ENCODE results near the gene HSPA12B.
A peak's percentile ranks its signal among the peaks of the same experiment; 100 is the strongest.

The HSPA12B gene

DNA sequence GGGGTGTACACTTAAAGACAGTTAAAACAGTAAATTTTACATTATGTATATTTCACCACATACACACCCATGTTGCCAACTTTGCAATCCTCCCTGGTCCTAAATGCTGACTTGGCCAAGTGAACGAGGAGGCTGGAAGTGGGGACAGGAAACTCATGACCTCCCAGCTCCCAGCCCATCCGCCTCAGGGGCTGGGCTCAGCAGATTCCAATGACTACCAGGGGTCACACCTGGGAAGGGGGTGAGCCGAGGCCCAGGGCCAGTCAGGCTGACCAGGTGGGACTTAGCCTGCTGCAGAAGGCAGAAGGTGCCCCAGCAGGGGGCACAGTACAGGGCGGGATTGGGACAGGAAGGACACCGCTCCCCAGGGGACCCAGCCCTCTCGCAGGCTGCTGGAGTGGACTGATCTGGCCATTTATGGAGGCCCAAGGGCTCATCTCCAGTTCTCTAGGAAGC is 22.4 kb upstream of the HSPA12B start:
- H3K27ac Mint-ChIP-seq (ENCODE audit: low read depth) = no peak overlapping the region
- no peaks in the 10 kb centered on the region for H3K9me3 Mint-ChIP-seq
- peaks cover 18% of the 10 kb centered on the region for H3K27me3 Mint-ChIP-seq
- H3K4me1 Mint-ChIP-seq = peaks cover 8% of the 10 kb centered on the region
- no peak overlapping the region for H3K4me3 Mint-ChIP-seq
- peaks cover 2% of the 10 kb centered on the region for H3K36me3 Mint-ChIP-seq (ENCODE audit: insufficient read depth)
- DNase-seq (ENCODE audit: low spot score in 2 of 2) (no peak), ATAC-seq (replicated peaks; ENCODE audit: extremely low read depth, poor library complexity, severe bottlenecking) (no peak)

DNA sequence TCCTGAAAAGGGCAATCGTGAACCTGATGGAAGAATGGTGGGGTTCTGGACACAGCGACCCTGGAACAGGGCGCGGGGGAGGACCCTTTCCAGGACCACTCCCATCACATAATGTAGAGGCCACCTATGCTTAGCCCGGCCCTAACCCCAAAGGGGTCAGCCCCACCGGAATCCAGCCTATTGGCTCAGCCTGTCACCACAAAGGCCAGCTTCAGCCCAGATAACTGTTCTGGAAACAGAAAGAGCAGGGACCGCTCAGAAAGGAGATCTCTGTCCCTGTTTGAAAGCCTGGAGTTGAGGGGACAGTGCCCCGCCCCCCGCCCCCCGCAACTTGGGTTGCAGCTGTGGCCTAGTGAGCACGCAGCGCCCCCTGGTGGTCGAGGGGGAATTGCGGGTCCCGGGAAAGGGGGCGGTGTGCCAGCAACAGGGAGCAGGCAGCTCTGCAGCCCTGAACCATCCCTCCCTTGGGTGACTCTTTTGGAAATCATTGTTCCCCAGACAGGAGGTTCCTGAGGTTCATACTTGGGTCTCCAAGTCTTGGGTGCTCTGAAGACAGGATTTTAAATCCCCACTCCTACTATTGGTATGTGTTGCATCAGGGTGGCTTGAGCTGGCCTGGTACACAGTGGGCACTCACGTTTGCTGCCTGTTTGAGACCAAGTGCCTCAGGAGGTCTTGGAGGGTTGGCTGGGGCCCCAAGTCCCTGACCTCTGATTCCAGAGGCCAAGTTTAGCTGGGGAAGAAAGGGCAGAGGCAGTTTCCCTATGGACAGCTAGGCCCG is 21.6 kb upstream of the HSPA12B start:
- no peak overlapping the region for H3K27ac Mint-ChIP-seq (ENCODE audit: low read depth)
- peaks cover 2% of the 10 kb centered on the region for H3K36me3 Mint-ChIP-seq (ENCODE audit: insufficient read depth)
- peaks cover 15% of the 10 kb centered on the region for H3K27me3 Mint-ChIP-seq
- ATAC-seq (replicated peaks; ENCODE audit: extremely low read depth, poor library complexity, severe bottlenecking) = no peak
- no peak overlapping the region for H3K4me3 Mint-ChIP-seq
- no peaks in the 10 kb centered on the region for H3K9me3 Mint-ChIP-seq
- DNase-seq (ENCODE audit: low spot score in 2 of 2) = peak; percentile 57 to 81
- peaks cover 8% of the 10 kb centered on the region for H3K4me1 Mint-ChIP-seq

DNA sequence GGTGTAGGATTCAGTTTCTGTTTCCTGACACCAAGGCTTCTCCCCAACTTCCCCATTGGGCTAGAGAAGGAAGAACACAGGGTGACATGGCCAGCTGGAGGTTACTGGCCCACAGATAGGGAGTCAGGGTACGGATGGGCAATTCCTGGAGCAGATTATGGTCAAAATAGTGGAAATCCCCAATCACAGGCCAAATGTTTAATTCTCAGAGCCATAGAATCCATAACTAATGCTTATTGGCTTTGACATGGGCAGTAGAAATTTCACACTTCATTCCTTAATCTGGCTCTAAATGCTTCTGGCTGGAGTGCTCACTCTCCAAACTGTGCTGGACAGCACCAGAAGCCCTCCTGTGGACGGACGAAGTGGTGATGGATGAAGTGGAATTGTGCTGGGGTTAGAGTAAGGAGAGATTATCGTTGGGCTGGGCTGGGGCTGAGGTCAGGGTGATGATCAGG is 21.0 kb upstream of the HSPA12B start:
- H3K4me3 Mint-ChIP-seq = no peak overlapping the region
- no peak for DNase-seq (ENCODE audit: low spot score in 2 of 2)
- peaks cover 8% of the 10 kb centered on the region for H3K4me1 Mint-ChIP-seq

DNA sequence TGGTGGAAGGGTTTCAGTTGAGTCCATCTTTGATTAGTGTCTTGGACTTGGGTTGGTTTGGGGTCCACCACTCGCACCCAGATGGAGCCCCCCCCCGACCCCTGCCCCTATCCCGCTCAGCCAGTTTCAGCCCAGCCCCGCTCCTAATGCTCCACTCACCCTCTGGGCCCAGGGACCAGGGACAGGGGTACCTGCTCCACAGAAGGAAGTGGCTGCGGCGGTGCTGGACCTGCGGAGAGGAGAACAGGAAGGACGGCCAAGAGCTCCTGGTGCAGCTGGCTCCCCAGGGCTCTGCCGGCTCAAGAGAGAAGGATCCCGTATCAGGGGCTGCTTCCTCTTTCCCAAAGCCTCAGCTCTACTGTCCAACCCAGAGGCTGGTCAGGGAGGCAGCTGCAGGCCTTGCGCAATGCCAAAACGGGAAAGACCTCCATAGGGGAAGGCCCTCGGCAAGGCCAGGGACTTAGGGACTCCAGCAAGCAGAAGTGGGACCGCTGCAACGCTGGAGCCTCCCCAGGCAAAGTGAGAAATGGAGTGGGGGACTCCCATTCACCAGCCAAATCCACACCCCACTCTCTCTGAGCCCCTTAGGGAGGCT is 20.1 kb upstream of the HSPA12B start, which contains the start of gene SIGLEC1:
SIGLEC1 (minus strand) TSS at position 322 of the 595 bp plus-strand sequence. CDS start 5,472 bp downstream, outside the sequence.
- Mint-ChIP-seq H3K9me3 (no peaks in the 10 kb centered on the region), H3K4me3 (no peak within 1 kb of the TSS), H3K4me1 (peaks cover 8% of the 10 kb centered on the region), H3K27me3 (peaks cover 27% of the 10 kb centered on the region), H3K36me3 (ENCODE audit: insufficient read depth) (peaks cover 2% of the 10 kb centered on the region), H3K27ac (ENCODE audit: low read depth) (no peak within 1 kb of the TSS)
- ATAC-seq (replicated peaks; ENCODE audit: extremely low read depth, poor library complexity, severe bottlenecking) = no peak
- DNase-seq (ENCODE audit: low spot score in 2 of 2) = no peak

More for the DNA sequence above, 21.0 kb upstream of the HSPA12B start:
- no peak overlapping the region for H3K27ac Mint-ChIP-seq (ENCODE audit: low read depth)
- peaks cover 2% of the 10 kb centered on the region for H3K36me3 Mint-ChIP-seq (ENCODE audit: insufficient read depth)
- peaks cover 18% of the 10 kb centered on the region for H3K27me3 Mint-ChIP-seq
- no peak for ATAC-seq (replicated peaks; ENCODE audit: extremely low read depth, poor library complexity, severe bottlenecking)
- no peaks in the 10 kb centered on the region for H3K9me3 Mint-ChIP-seq

DNA sequence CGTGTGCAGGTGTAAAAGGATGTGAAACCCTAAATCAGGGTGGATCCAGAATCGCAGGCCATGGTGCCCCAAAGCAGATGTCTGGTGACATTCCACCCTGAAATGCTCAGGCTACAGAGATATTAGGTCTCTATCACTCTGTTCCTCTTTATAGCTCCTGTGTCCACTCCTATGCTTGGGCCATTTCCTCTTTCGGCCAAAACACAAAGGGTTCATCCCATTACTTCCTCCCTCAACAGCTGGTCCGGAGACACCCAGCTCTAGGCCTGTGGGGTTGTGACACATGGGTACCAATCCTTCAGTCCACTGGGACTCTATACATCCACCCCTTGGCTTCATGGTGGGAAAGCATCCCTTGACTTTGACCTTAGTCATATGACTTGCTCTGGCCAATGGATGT is 18.4 kb upstream of the HSPA12B start:
- no peak overlapping the region for H3K4me3 Mint-ChIP-seq

DNA sequence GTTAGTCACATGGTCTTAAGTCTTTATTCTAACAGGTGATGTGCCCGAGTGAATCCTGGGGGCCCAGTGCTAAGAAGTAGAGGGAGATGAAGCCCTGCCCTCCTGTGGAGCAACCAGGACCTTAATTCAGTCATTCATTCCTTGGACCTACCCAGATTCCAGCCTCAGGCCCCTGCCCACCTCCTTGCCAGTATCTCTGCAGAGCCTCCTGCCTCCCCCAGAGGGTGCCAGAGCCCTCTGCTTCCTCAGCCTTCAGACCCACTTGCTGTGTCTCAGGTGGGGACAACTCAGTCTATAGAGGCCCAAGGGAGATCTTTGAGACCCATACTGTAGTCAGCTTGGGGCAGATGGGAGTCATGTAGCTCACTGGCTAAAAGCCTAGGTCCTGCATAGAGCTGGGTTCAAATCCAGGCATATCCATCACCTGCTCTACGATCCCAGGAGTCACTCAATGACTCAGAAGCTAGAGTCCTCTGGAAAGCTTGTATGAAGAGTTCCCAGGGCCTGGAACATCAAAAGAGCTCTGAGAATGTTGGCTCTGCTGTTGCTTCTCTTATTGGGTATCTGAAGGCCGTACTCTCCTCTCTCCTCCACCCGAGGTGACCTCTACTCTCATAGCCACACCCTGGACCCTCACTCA is 16.2 kb upstream of the HSPA12B start:
- Mint-ChIP-seq H3K4me3 (no peak overlapping the region), H3K4me1 (no peaks in the 10 kb centered on the region), H3K9me3 (no peaks in the 10 kb centered on the region), H3K27me3 (peaks cover 58% of the 10 kb centered on the region), H3K27ac (ENCODE audit: low read depth) (no peak overlapping the region), H3K36me3 (ENCODE audit: insufficient read depth) (peaks cover 2% of the 10 kb centered on the region)
- no peak for ATAC-seq (replicated peaks; ENCODE audit: extremely low read depth, poor library complexity, severe bottlenecking)
- no peak for DNase-seq (ENCODE audit: low spot score in 2 of 2)

More for the DNA sequence above, 18.4 kb upstream of the HSPA12B start:
- Mint-ChIP-seq H3K4me1 (peaks cover 6% of the 10 kb centered on the region), H3K27me3 (peaks cover 40% of the 10 kb centered on the region), H3K36me3 (ENCODE audit: insufficient read depth) (peaks cover 2% of the 10 kb centered on the region), H3K9me3 (no peaks in the 10 kb centered on the region), H3K27ac (ENCODE audit: low read depth) (no peak overlapping the region)
- no peak for ATAC-seq (replicated peaks; ENCODE audit: extremely low read depth, poor library complexity, severe bottlenecking)
- DNase-seq (ENCODE audit: low spot score in 2 of 2) = no peak

DNA sequence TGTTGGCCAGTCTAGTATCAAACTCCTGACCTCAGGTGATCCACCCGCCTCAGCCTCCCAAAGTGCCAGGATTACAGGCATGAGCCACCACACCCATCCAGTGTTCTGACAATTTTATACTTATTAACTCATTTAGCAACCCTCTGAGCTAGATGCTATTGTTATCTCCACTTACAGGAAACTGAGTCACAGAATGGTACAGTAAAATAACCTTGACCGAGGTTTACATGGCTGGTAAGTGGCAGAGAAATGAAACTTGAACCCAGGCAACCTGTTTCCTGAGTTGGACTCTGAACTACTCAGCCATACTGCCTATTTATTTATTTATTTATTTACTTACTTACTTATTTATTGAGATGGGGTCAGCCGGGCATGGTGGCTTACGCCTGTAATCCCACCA is 13.4 kb upstream of the HSPA12B start:
- H3K9me3 Mint-ChIP-seq = no peaks in the 10 kb centered on the region
- no peaks in the 10 kb centered on the region for H3K36me3 Mint-ChIP-seq (ENCODE audit: insufficient read depth)
- ATAC-seq (replicated peaks; ENCODE audit: extremely low read depth, poor library complexity, severe bottlenecking) (no peak), DNase-seq (ENCODE audit: low spot score in 2 of 2) (no peak)
- H3K27me3 Mint-ChIP-seq = peaks cover 70% of the 10 kb centered on the region
- no peak overlapping the region for H3K4me3 Mint-ChIP-seq
- H3K27ac Mint-ChIP-seq (ENCODE audit: low read depth) = no peak overlapping the region
- H3K4me1 Mint-ChIP-seq = no peaks in the 10 kb centered on the region

DNA sequence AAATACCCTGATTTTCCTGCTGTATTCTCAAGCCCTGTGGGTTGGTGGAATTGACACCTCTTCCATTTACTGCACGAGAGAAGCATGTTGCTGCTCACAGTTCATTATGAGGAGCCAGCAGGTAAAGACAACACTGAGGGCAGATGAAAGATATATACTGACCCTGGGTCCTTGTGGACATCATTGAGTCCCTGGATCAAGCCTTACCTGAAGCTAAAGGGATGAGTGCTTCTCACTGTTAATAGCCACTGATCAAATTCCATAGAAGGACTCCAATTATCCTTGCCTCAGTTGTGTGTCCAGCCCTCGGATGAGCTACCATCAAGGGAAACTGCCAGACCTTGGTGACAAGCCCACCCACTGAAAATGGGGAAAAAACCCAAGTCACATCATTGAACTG is 12.4 kb upstream of the HSPA12B start:
- peaks cover 81% of the 10 kb centered on the region for H3K27me3 Mint-ChIP-seq
- H3K9me3 Mint-ChIP-seq = no peaks in the 10 kb centered on the region
- no peaks in the 10 kb centered on the region for H3K36me3 Mint-ChIP-seq (ENCODE audit: insufficient read depth)
- no peaks in the 10 kb centered on the region for H3K4me1 Mint-ChIP-seq
- DNase-seq (ENCODE audit: low spot score in 2 of 2) = no peak
- H3K27ac Mint-ChIP-seq (ENCODE audit: low read depth) = no peak overlapping the region
- no peak overlapping the region for H3K4me3 Mint-ChIP-seq
- ATAC-seq (replicated peaks; ENCODE audit: extremely low read depth, poor library complexity, severe bottlenecking) = no peak

DNA sequence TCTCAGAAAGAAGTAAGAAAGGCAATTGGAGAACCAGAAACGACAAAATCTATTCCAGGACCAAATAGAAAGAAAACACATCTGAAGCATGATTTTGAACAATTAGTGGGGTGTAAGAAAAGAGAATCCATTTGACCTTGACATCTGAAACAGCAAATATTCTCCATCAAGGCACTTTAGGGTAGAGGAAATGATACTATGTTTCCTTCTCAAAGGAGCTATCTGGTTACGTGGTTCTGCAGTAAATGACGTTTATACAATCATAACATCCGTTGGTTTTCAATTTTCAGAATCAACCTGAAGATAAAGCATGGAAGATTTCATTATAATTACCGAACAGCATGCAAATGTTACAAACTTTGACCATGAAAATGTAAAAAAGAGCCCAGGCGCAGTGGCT is 11.9 kb upstream of the HSPA12B start:
- ATAC-seq (replicated peaks; ENCODE audit: extremely low read depth, poor library complexity, severe bottlenecking) (no peak), DNase-seq (ENCODE audit: low spot score in 2 of 2) (no peak)
- Mint-ChIP-seq H3K4me3 (no peak overlapping the region), H3K4me1 (no peaks in the 10 kb centered on the region), H3K27me3 (peaks cover 84% of the 10 kb centered on the region), H3K27ac (ENCODE audit: low read depth) (no peak overlapping the region), H3K36me3 (ENCODE audit: insufficient read depth) (no peaks in the 10 kb centered on the region), H3K9me3 (no peaks in the 10 kb centered on the region)

DNA sequence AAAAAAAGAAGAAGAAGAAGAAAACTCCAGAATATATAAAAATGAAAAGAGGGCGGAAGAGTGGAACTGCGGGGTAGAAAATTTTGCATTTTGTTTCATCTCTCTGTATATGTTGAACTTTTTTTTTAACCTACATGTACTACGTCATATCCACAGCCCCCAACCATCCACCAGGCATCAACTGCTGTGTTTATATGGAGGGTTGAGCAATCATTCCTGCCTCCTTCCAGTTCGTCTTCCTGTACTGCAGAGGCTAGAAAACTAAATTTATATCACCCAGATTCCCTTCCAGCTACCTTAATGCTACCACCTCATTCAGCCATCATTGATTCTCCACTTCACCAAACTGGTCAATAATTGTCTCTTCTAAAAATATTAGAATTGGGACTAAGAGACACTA is 10.6 kb upstream of the HSPA12B start:
- H3K27me3 Mint-ChIP-seq = peaks cover 88% of the 10 kb centered on the region
- DNase-seq (ENCODE audit: low spot score in 2 of 2) (no peak), ATAC-seq (replicated peaks; ENCODE audit: extremely low read depth, poor library complexity, severe bottlenecking) (no peak)
- no peak overlapping the region for H3K27ac Mint-ChIP-seq (ENCODE audit: low read depth)
- H3K36me3 Mint-ChIP-seq (ENCODE audit: insufficient read depth) = no peaks in the 10 kb centered on the region
- no peaks in the 10 kb centered on the region for H3K4me1 Mint-ChIP-seq
- no peak overlapping the region for H3K4me3 Mint-ChIP-seq
- no peaks in the 10 kb centered on the region for H3K9me3 Mint-ChIP-seq

DNA sequence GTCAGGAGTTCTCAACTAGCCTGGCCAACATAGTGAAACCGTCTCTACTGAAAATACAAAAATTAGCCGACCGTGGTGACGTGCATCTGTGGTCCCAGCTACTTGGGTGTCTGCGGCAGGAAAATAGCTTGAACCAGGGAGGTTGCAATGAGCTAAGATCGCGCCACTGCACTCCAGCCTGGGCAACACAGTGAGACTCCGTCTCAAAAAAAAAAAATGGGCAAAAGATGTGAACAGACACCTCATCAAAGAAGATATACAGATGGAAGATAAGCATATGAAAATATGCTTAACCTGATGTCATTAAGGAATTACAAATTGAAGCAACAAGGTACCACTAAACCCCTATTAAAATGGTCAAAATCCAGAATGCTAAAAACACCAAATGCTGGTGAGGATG is 9.2 kb upstream of the HSPA12B start:
- no peak overlapping the region for H3K4me3 Mint-ChIP-seq
- DNase-seq (ENCODE audit: low spot score in 2 of 2) = no peak
- H3K27ac Mint-ChIP-seq (ENCODE audit: low read depth) = no peak overlapping the region
- no peaks in the 10 kb centered on the region for H3K9me3 Mint-ChIP-seq
- peaks cover 88% of the 10 kb centered on the region for H3K27me3 Mint-ChIP-seq
- ATAC-seq (replicated peaks; ENCODE audit: extremely low read depth, poor library complexity, severe bottlenecking) = no peak
- no peaks in the 10 kb centered on the region for H3K4me1 Mint-ChIP-seq
- H3K36me3 Mint-ChIP-seq (ENCODE audit: insufficient read depth) = no peaks in the 10 kb centered on the region

DNA sequence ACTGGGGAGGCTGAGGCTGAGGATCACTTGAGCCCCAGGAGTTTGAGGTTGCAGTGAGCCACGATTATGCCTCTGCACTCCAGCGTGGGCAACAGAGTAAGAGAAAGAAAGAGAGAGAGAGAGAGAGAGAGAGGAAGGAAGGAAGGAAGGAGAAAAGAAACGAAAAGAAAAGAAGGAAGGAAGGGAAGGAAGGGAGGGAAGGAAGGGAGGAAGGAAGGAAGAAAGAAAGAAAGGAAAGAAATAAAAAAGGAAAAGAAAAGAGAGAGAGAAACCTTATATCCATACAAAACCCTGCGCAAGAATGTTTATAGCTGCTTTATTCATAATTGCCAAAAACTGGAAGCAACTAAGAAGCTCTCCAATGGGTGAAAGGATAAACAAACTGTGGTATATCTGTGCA is 8.1 kb upstream of the HSPA12B start:
- H3K4me3 Mint-ChIP-seq = no peak overlapping the region
- peak overlapping the region; percentile 29 for H3K27ac Mint-ChIP-seq (ENCODE audit: low read depth)
- H3K36me3 Mint-ChIP-seq (ENCODE audit: insufficient read depth) = no peaks in the 10 kb centered on the region
- no peaks in the 10 kb centered on the region for H3K4me1 Mint-ChIP-seq
- DNase-seq (ENCODE audit: low spot score in 2 of 2) = no peak
- peaks cover 88% of the 10 kb centered on the region for H3K27me3 Mint-ChIP-seq
- H3K9me3 Mint-ChIP-seq = no peaks in the 10 kb centered on the region
- no peak for ATAC-seq (replicated peaks; ENCODE audit: extremely low read depth, poor library complexity, severe bottlenecking)

Data from central memory CD8-positive, alpha-beta T cell (primary cell).